Globus pallidus (tissue), 1 donor: Measurements from ENCODE around the gene ECEL1.
"Not testable (repeated sequence)": the region's sequence is repeated elsewhere in the genome, so short reads cannot be mapped to it uniquely, and the experiment has no call there.

Experiments
- DNase-seq: peaks from one replicate; pipeline ENCODE4 v3.0.0-alpha.2; 2015; ENCODE audit warnings: low spot score

Gene ECEL1, protein sequence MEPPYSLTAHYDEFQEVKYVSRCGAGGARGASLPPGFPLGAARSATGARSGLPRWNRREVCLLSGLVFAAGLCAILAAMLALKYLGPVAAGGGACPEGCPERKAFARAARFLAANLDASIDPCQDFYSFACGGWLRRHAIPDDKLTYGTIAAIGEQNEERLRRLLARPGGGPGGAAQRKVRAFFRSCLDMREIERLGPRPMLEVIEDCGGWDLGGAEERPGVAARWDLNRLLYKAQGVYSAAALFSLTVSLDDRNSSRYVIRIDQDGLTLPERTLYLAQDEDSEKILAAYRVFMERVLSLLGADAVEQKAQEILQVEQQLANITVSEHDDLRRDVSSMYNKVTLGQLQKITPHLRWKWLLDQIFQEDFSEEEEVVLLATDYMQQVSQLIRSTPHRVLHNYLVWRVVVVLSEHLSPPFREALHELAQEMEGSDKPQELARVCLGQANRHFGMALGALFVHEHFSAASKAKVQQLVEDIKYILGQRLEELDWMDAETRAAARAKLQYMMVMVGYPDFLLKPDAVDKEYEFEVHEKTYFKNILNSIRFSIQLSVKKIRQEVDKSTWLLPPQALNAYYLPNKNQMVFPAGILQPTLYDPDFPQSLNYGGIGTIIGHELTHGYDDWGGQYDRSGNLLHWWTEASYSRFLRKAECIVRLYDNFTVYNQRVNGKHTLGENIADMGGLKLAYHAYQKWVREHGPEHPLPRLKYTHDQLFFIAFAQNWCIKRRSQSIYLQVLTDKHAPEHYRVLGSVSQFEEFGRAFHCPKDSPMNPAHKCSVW

GRCh38 chr2:232487385-232488096 is at the start of gene ECEL1:
Gene ECEL1 (minus strand): TSS chr2:232487834. CDS start chr2:232486653, 1,181 bp downstream.
- no peak for DNase-seq

GRCh38 chr2:232537079-232537478 is 49.4 kb upstream of the ECEL1 start:
- DNase-seq = no peak

DNA sequence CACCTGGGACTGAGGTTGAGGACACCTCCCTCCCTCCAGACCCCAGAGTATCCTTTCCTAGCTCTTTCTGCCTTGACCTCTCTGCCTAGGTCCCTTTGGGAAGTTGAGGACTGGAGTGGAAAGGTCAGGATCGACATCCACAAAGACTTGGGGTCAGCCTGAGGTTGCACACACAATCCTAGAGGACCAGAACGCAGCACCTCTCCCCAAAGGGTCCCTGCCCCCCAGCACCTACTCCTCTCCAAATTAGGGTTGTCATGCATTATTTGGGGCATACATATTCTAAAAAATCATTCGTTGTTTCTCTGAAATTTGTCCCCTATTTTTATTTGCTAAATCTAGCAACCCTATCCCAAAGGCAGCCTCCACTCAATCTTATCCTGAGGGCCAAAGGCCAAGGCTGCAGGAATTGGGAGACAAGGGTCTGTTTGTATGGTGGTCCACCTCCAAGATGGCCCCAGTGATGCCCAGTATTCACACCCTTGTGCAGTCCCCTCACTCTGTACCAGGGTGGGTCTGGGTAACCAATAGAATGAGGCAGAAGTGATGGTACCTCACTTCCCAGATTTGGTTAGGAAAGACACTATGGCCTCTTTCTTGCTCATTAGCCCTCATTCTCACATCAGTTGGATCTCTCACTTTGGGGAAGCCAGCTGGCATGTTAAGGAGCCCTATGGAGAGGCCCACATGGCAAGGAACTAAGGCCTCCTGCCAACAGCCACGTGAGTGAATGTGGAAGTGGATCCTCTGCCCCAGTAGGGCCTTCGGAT is 48.3 kb upstream of the ECEL1 start:
- no peak for DNase-seq

- DNase-seq = no peak
Measured at GRCh38 chr2:232534940-232535651, 47.5 kb upstream of the ECEL1 start.

DNA sequence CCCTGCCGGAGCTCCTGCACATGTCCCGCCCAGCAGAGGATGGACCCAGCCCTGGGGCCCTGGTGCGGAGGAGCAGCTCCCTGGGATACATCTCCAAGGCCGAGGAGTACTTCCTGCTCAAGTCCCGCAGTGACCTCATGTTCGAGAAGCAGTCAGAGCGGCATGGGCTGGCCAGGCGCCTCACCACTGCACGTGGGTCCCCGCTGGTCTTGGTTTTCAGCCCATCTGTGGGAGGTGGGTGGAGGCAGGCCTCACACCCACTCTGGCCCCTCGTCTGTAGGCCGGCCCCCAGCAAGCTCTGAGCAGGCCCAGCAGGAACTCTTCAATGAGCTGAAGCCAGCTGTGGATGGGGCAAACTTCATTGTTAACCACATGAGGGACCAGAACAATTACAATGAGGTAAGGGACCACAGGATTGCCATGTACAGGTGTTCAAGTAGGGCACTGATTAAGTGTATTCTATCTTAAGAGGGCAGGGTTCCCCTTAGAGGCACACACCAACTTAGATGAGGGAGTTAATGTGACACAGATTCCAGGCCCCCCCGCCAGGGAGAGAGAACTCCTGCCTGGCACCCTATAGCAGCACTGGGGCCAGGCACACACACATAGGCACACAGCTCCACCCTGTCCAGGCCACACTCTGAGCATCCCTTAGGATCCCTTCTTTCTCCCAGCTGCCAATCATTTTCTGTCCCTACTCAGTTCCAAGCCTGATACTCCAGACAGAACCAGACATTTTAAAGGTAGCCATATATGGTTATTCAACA is 46.5 kb upstream of the ECEL1 start:
- DNase-seq = no peak

DNA sequence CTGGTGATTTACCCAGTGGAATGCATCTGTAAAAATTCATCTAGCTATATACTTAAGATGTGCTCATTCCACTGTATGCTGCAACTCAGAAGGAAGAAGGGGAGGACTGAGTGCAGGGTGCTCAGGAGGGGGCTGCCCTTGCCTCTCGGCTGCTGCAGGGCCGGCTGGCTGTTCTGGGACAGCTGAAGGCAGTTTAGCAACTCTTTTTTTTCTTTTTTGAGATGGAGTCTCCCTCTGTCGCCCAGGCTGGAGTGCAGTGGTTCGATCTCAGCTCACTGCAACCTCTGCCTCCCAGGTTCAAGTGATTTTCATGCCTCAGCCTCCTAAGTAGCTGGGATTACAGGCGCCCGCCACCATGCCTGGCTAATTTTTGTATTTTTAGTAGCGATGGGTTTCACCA is 45.2 kb upstream of the ECEL1 start:
- not testable (repeated sequence) for DNase-seq

GRCh38 chr2:232532419-232532818 is 44.8 kb upstream of the ECEL1 start:
- DNase-seq = no peak

DNA sequence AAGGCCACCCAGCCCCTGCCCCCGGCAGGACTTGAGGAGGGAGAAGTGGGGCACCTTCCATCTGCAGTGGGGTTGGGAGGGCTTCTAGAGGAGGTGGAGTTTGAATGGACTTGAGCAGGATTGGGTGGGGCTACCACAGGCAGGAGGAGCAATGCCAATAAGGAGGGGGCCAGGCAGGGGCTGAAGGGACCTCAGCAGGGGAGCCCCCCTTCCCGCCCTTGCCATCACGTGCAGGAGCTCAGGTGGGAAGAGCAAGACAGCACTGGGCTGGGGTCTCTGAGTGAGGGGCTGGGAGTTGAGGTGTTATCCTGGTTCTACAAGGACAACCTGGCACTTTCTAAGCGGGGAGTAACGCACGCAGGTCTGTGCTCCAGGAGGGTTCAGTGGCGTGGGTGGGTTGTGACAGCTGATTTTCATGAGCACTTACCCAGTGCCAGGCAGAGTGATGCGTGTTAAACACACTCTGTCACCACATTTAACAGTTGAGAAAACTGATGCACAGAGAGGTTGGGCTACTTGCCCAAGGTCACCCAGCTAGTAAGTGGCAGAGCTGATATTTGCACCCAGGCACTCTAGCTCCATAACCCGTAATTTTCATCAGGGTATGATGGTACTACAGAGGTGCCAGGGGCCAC is 43.1 kb upstream of the ECEL1 start:
- DNase-seq = no peak

DNA sequence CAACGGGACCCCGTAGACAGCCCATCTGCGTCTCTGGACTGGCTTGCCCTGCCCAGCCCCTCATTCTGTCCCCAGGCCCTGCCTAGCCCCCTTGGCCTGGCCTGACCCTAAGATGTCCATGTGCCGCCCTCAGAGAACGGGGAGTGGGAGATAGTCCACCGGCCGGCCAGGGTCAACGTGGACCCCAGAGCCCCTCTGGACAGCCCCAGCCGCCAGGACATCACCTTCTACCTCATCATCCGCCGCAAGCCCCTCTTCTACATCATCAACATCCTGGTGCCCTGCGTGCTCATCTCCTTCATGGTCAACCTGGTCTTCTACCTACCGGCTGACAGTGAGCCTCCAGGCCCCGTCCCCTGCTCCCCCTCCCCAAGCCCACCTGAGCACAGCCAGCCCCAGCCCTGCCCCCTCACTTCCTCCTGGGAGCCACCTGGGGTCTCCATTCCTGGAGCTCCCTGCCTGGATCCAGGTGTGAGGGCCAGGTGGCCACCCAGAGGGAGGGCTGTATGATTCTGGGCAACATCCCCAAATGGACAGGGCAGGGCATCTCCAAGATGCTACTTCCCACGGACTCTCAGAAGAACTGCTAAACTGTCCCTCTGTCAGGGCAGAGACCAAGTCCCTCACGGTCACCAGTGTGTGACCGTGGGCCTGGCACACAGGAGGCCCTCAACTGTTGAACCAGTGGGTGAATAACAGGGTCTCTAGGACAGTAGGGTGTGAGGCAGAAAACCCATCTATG is 42.3 kb upstream of the ECEL1 start:
- DNase-seq = no peak

DNA sequence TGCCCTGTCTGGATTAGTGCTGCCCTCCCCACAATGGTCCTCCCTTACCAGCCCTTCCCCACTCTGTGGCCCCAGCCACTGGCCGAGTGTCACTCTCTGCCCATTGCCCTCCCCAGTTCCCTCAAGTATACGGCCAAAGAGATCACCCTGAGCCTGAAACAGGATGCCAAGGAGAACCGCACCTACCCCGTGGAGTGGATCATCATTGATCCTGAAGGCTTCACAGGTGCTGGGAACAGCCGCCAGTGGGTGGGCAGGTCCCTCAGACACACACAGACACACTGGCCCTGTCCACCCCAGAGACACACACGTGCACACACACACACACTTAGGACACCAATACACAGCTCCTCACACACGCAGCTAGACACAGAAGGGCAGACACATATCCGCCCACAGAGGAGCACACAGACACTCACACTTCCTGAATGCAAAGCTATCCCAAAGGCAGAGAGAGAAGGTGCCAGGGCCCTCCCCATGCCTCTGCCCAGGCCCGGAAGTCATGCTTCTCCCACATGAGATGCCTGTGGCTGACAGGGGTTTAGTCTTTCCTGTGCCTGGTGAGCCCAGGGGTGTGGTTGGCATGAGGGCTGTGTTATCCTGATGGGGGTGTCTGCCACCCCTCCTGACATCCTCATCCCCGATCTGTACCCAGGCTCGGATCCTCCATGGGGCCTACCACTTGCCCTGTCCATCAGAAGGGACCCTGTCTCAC is 41.3 kb upstream of the ECEL1 start:
- no peak for DNase-seq

DNA sequence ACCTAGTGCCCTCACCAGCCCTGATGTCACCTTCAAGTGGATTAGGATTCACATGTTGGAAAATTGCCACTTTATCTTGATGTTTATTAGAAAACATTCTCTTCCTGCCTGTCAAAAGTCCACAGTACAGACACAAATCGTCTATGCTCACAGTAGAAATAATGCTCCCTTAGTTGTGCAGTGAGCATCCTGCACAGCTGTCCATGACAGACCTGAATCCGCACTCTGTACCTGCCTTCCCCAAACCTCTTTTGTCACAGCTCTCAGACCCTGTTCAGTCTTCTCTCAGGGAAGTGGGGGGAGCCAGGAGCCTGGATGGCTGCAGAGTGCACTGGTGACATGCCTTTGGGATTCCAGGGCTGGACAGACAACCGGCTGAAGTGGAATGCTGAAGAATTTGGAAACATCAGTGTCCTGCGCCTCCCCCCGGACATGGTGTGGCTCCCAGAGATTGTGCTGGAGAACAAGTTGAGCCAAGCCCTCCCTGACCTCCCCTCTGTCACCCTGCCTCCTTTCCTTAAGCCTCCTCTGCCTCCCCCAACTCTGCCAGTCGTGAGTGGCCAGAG is 40.4 kb upstream of the ECEL1 start:
- DNase-seq = no peak

DNA sequence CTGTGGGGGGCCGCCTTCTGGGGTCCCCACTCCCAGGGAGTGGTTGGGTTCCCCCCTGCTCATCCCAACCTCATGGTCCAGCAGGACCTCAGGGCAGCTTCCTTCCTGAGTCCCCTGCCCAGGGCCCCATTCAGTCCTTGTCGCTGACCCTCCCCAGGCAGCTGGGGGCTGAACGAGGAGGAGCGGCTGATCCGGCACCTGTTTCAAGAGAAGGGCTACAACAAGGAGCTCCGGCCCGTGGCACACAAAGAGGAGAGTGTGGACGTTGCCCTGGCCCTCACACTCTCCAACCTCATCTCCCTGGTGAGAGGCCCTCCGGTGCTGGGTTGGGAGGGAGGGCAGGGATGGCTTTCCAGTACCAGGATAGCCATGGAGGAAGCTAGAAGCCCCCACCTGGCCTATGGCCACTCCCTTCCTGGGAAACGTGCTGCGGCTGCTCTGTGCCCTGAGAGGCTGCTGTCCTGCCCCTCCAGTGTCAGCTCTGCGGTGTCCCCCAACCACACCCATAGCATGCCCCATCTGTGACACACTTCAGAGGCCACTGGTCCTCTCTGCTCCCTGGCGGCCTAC is 38.8 kb upstream of the ECEL1 start:
- DNase-seq = no peak

DNA sequence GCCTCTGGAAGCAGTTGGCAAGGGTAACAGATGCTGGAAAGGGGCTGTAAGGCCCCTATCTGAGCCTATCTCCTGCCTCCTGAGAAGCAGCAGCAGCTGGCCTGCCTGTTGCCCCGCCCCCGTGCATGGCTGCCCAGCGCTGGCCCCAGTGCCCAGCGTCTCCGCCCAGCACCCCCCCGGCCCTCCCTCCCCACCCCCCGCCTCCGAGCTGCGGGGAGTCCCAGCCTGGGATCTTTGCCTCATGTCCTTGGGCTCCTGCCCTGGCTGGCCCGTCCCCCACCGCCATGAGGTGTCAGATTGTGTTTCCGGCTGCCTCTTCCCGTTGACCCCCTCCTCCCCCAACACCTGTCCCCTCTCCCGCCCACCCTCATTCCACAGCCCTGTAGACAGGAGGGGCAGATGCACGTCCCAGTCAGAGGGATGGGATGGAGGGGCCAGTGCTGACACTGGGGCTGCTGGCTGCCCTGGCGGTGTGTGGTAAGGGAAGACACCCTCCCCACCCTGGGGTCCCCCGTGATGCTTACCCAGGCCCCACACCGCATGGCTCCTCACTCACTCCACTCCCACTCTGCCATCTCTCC is 38.2 kb upstream of the ECEL1 start, which contains the start of gene CHRND:
Gene CHRND (plus strand): TSS at position 370 of the 581 bp plus-strand sequence. CDS start 56 bp downstream, at position 426.
- peak; percentile 66 for DNase-seq

DNA sequence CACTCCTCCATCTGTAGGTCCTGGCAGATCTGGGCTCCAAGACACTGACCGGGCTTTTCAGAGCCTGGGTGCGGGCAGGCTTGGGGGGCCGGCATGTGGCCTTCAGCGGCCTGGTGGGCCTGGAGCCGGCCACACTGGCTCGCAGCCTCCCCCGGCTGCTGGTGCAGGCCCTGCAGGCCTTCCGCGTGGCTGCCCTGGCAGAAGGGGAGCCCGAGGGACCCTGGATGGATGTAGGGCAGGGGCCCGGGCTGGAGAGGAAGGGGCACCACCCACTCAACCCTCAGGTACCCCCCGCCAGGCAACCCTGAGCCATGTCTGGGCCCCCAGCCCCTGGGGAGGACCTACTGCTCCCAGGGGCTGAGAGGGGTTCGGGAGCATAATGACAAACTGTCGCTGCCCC is 37.6 kb upstream of the ECEL1 start:
- DNase-seq = no peak

DNA sequence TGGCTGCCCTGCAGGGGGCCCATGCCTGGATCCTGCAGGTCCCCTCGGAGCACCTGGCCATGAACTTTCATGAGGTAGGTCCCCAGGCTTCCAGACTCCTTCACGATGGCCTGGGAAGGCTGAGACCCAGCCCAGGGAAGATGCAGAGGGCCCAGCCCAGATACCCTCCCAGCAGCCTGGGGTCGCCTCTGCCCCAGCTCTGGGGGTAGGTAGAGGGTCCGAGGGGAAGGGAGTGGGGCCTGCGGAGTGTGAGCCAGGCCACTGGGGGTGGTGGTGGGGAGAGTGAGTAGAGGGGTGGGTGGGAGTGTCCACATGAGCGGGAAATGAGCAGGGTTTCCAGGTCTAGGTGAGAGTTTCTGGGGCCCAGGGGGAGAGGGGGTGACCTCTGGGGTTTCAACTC is 37.1 kb upstream of the ECEL1 start:
- DNase-seq = no peak

DNA sequence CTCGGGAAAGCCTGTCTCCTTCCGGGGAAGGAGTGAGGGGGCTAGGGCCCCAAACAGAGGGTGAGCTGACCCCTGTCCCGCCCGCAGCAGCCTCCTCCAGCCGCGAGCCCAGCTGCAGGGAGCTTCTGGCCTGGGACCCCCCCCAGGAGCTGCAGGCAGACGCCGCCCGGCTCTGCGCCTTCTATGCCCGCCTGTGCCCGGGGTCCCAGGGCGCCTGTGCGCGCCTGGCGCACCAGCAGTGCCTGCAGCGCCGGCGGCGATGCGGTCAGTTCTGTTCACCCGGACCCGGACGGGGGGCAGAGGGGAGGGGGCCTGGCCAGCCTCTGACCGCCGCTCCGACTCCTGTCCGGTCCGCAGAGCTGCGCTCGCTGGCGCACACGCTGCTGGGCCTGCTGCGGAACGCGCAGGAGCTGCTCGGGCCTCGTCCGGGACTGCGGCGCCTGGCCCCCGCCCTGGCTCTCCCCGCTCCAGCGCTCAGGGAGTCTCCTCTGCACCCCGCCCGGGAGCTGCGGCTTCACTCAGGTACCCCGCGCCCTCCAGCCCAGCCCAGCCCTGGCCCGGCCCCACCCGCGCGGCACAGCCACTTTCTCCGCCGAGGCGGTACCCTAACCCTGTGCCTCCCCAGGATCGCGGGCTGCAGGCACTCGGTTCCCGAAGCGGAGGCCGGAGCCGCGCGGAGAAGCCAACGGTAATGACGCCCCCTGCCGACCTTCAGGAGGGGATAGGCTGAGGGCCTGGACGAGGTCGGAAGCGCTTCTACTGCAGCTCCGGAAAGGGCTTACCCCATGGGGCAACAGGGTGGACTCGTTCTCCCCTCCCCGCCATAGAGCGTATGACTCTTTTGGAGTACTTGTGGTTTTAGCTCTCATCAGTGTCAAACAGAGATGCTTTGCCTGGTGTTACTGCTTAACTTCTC is 36.3 kb upstream of the ECEL1 start:
- peak; percentile 25 for DNase-seq

GRCh38 chr2:232523402-232523681 is 35.7 kb upstream of the ECEL1 start:
- DNase-seq = no peak
